Prostate gland (tissue), 2 donors: ENCODE measurements around the gene NDP.

Experiments used
- POLR2A ChIP-seq: fragments of 450-650 bp; IDR thresholded peaks from one replicate; pipeline ENCODE4 v1.6.1; 2016; ENCODE audit warnings: antibody characterized with exemption, mild to moderate bottlenecking
- TF ChIP-seq, protein P1 (sequence below), 4 experiments: fragments of 200-600 bp in 2 of 4; fragments of 450-650 bp in 2 of 4; sonication (generic) in 2 of 4; IDR thresholded peaks; 1 replicate in 3 of 4; 2 replicates in 1 of 4; pipeline ENCODE4 v1.5.1; 2016 to 2019; ENCODE audit warnings: antibody characterized with exemption in 4 of 4, mild to moderate bottlenecking in 2 of 4, moderate library complexity in 2 of 4

DNA sequence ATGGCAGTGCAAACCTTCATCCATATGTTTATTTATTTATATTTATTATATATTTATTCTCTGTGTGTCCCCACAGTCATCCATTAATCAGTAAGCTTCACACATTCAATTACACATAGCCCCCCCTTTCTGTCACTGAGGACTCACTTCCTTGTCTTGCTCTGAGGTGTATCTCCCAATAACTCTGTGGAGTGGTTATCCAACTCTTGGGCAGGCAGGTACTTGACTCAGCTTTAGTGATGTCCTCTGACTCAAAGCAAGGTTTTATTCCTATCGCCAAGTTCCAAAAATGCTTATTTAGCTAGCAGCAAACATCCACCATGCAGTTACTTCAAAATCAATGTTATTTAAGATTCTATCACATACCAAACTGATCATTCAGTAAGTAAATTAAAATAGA, 25.2 kb upstream of the NDP start:
- TF ChIP-seq, protein P1, sequence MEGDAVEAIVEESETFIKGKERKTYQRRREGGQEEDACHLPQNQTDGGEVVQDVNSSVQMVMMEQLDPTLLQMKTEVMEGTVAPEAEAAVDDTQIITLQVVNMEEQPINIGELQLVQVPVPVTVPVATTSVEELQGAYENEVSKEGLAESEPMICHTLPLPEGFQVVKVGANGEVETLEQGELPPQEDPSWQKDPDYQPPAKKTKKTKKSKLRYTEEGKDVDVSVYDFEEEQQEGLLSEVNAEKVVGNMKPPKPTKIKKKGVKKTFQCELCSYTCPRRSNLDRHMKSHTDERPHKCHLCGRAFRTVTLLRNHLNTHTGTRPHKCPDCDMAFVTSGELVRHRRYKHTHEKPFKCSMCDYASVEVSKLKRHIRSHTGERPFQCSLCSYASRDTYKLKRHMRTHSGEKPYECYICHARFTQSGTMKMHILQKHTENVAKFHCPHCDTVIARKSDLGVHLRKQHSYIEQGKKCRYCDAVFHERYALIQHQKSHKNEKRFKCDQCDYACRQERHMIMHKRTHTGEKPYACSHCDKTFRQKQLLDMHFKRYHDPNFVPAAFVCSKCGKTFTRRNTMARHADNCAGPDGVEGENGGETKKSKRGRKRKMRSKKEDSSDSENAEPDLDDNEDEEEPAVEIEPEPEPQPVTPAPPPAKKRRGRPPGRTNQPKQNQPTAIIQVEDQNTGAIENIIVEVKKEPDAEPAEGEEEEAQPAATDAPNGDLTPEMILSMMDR (IDR thresholded peaks at IDR 0.05) = no peak
- TF ChIP-seq POLR2A = no peak
